ENCODE measurements around the gene CCNYL1.

Gene CCNYL1

DNA sequence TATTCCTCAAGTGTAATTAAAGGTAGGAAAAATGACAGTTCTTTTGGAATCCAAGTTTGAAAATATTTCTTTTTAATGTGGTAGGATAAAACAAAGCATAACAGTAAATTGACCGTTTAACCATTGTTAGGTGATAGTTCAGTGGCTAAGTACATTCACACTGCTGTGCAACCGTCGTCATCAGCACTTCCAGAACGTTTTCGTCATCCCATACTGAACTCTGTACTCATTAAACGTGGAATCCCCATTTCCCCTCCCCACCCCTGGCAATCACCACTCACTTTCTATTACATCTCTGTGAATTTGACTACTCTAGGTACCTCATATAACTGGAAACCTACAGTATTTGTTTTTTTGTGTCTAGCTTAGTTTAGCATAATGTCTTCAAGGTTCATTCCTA is 91.2 kb downstream of the CCNYL1 start:
- DNase-seq, result no peak
